ENCODE results near the gene DYNLL2. TPM values are rescaled to one million over a fixed set of nuclear protein-coding genes. Genes with fewer than 3 reads are reported as not detected.
"Not testable (repeated sequence)": the region's sequence is repeated elsewhere in the genome, so short reads cannot be mapped to it uniquely, and the experiment has no call there.

Gene DYNLL2
- polyA plus RNA-seq, 2 of the 4 experiments (the other 2 are of a cell fraction), result 19.6 to 33.7 TPM

GRCh38 chr17:58120195-58120822 is 37.1 kb downstream of the DYNLL2 start:
- no peaks in the 10 kb centered on the region for H3K9me3 ChIP-seq
- H3K4me3 ChIP-seq, result no peak overlapping the region
- ATAC-seq (peak; percentile 44 to 48; a peak in 3 of 6 replicates), FAIRE-seq (peak; percentile 43), DNase-seq (ENCODE audit: low read depth in 1 of 2, low spot score in 1 of 2) (peak in 1 of 2 experiments; percentile 65)
- H3K4me1 ChIP-seq, result no peaks in the 10 kb centered on the region
- H3K4me2 ChIP-seq, result no peak overlapping the region
- ChIA-PET CTCF (interaction anchor here (3.8 kb wide), 1 partner anchor 52 kb away, joined by 30 read pairs; no protein-coding TSS in a partner anchor), POLR2A (no interaction called here)
- 8% methylated on average over 7 of the region's 7 CpGs for WGBS (ENCODE audit: missing lambda C conversion rate)
- TF ChIP-seq GATA3 (IDR thresholded peaks at IDR 0.05; ENCODE audit: borderline replicate concordance), result no peak
- peak; percentile 100 for TF ChIP-seq EHMT2 (IDR thresholded peaks at IDR 0.05; ENCODE audit: low read depth)
- TF ChIP-seq HOXB13 (CRISPR knock-in tag; IDR thresholded peaks at IDR 0.05; ENCODE audit: low read depth), result 0 out of 2 replicates have a peak, but pooled peaks have one; percentile 53
- TF ChIP-seq REST (IDR thresholded peaks at IDR 0.05), result peak; percentile 99
- H3K27ac ChIP-seq, result no peak overlapping the region

GRCh38 chr17:58121925-58122324 is 38.7 kb downstream of the DYNLL2 start:
- DNase-seq (ENCODE audit: low read depth in 1 of 2, low spot score in 1 of 2), result peak; percentile 62 to 76
- ChIA-PET POLR2A (no interaction called here), CTCF (interaction anchor here (0.6 to 4.6 kb wide), 37 partner anchors 8 to 1009 kb away, joined by 3 to 30 read pairs (median 4); no protein-coding TSS in a partner anchor)
- no peaks in the 10 kb centered on the region for H3K9me3 ChIP-seq
- peak; percentile 96 for FAIRE-seq
- peak; percentile 74 to 84; a peak in 4 of 6 replicates for ATAC-seq
- TF ChIP-seq PHF8 (IDR thresholded peaks at IDR 0.05; ENCODE audit: borderline replicate concordance, low read depth) (no peak), SMC3 (IDR thresholded peaks at IDR 0.05) (peak; percentile 59), CTCF (IDR thresholded peaks at IDR 0.05) (peak; percentile 51), ZFP36 (IDR thresholded peaks at IDR 0.05; ENCODE audit: borderline replicate concordance, partially characterized antibody) (no peak), NFE2L2 (conservative IDR thresholded peaks at IDR 0.05; ENCODE audit: low read length) (no peak), RAD21 (conservative IDR thresholded peaks at IDR 0.05 in 1 of 2, IDR thresholded peaks at IDR 0.05 in 1 of 2) (peak; percentile 67 to 68)
- 1% methylated on average over 5 of the region's 5 CpGs for WGBS (ENCODE audit: missing lambda C conversion rate)
- no peak overlapping the region for H3K27ac ChIP-seq
- H3K4me1 ChIP-seq, result no peaks in the 10 kb centered on the region
- no peak overlapping the region for H3K4me2 ChIP-seq
- no peak overlapping the region for H3K4me3 ChIP-seq

GRCh38 chr17:58127846-58128245 is 44.6 kb downstream of the DYNLL2 start:
- POLR2A ChIA-PET, result no interaction called here
- Histone ChIP-seq H3K27ac (no peak overlapping the region), H3K4me2 (no peak overlapping the region), H3K4me3 (no peak overlapping the region), H3K9me3 (no peaks in the 10 kb centered on the region), H3K4me1 (no peaks in the 10 kb centered on the region)
- DNase-seq (ENCODE audit: low read depth in 1 of 2, low spot score in 1 of 2), result no peak
- CTCF ChIA-PET, result interaction anchor here (1.0 to 1.4 kb wide), 2 partner anchors 9 to 15 kb away, joined by 3 to 5 read pairs; no protein-coding TSS in a partner anchor
- ATAC-seq, result no peak
- whole genome bisulfite sequencing (ENCODE audit: missing lambda C conversion rate), result 0% methylated on average over 1 of the region's 1 CpG
- no peak for FAIRE-seq
- TF ChIP-seq CEBPB (IDR thresholded peaks at IDR 0.05) (no peak), RNF2 (IDR thresholded peaks at IDR 0.05; ENCODE audit: borderline replicate concordance, low read depth) (no peak)

GRCh38 chr17:58132697-58133096 is 49.5 kb downstream of the DYNLL2 start:
- H3K4me3 ChIP-seq; DNase-seq (ENCODE audit: low read depth in 1 of 2, low spot score in 1 of 2); POLR2A ChIA-PET; H3K9me3 ChIP-seq; CTCF ChIA-PET; H3K4me1 ChIP-seq; ATAC-seq; FAIRE-seq; H3K4me2 ChIP-seq; H3K27ac ChIP-seq: not testable (repeated sequence)
- 25% methylated on average over 5 of the region's 5 CpGs for WGBS (ENCODE audit: missing lambda C conversion rate)
